Measurements from ENCODE around the gene KIF3C.
"Not testable (repeated sequence)": the region's sequence is repeated elsewhere in the genome, so short reads cannot be mapped to it uniquely, and the experiment has no call there.

Gene KIF3C

DNA sequence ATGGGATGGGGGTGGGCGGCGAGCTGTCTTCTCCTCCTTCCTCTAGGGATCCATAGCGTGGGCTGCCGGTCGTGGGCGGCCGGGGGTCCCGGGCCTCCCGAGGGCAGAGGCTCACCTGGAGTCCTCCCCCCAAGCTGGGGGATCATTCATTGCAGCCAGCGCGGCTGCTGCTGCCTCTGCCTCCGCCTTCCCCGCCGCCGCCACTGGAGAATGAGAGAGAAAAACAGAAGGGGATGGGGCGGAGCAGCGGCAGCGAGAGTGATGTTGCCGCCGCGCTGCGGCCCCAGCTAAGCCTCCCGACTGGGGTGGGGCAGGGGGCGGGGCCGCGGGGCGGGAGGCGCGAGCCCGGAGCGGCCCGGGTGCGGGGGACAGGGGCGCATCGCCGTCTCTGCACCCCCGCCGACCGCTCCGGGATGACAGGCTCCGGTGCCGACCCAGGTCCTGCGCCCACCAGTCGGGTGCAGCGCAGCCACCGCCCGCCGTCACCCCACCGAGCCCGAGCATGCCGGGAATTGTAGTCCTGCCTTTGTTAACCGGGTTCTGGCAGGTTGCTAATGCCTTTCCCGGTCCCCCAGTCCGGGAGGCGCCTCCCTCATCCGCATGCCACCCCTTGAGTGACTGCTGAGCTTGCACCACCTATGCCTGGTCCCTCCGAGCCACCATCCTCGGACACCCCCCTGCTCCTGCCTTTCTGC lies at the start of gene KIF3C:
KIF3C (minus strand) TSS at position 225 of the 695 bp plus-strand sequence. CDS start 580 bp downstream, outside the sequence.
- DNase-seq = peak; percentile 33 to 48

DNA sequence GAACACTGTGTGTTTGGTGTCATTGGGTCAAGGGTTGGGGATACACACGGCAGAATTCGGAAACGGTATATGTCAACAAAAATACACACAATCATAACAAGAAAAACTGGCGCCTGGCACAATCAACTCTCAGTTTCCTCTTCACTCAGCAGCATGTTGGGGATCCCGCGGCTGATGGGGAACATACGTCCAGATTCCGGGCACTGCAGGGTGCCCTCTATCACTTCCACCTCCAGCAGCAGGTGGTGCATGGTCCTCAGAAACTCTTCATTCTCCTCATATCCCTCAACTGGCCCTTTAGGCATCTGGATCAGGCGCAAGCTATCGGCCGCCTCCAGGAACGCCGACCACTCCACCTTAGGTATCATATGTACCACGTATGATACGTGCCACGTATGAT lies 45.8 kb upstream of the KIF3C start:
- DNase-seq = not testable (repeated sequence)

- no peak for DNase-seq
Observed at GRCh38 chr2:26025509-26025908, 43.2 kb upstream of the KIF3C start.

DNA sequence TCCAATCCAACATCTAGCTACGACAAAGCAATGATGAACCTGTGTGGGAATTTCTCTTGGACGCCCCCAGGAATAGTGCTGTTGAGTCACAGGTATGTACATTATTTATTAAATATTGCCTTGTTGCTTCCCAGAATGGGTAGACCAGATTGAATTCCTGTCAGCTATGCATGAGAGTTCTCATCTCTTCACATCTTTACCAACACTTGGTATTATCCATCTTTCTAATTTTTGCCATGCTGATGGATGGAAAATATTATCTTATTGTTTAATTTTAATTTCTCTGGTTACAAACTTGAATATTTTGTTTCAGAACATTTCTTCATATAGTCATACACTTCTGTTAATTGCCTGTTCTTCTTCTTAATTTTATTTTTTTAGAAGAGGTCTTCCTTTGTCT lies 42.0 kb upstream of the KIF3C start:
- no peak for DNase-seq

- DNase-seq = no peak
Observed at GRCh38 chr2:26020231-26020640, 37.9 kb upstream of the KIF3C start.

- DNase-seq = peak; percentile 19 to 42
Observed at GRCh38 chr2:26018184-26019055, 36.1 kb upstream of the KIF3C start.

DNA sequence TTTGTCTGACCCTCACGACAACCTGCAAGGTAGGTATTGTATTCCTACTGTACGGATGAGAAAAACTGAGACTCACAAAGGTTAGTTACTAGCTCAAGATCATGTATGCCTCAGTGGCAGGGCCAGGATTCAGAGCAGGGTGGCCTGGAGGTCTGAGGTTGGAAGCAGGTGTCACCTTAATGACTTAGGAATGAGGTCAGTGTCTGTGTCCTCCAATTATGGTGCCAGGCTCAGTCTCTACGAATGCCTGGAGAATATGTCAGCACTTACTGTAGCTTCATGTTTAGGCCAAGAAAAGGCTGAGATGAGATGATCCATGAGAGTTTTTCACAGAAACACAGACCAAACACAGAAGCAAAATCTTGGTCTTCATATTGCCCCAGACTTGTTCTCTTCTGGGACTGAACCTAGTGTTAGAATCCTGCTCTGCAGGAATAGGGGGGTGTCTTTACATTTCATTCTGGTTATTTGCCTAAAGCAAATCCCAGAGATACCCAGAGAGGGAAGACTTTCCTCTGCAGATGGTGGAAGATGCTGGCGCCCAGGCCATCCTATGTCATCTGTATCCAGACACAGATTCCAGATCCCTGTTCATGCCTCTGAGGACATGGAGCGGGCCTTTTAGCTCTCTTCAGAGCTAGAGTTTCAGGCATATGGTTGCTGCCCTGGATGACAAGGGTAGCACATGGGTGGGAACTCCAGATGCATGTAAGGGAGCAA lies 35.3 kb upstream of the KIF3C start:
- no peak for DNase-seq

DNA sequence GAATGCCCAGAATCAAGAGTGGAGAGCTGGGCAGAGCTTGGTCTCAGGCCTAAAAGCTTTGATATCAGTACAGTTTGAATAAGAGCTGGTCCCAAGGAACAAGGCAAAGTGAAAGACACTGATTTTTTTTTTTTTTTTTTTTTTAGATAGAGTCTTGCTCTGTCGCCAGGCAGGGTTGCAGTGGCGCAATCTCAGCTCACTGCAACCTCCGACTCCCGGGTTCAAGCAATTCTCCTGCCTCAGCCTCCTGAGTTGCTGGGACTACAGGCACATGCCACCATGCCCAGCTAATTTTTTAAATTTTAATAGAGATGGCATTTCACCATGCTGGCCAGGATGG lies 34.4 kb upstream of the KIF3C start:
- not testable (repeated sequence) for DNase-seq

- no peak for DNase-seq
Observed at GRCh38 chr2:26016012-26016705, 33.9 kb upstream of the KIF3C start.

- DNase-seq = no peak
Observed at GRCh38 chr2:26013668-26014067, 31.4 kb upstream of the KIF3C start.

- DNase-seq = peak; percentile 11 to 12
Observed at GRCh38 chr2:26011990-26012856, 29.9 kb upstream of the KIF3C start.

GRCh38 chr2:26011609-26011989 lies 29.3 kb upstream of the KIF3C start:
- DNase-seq = no peak

DNA sequence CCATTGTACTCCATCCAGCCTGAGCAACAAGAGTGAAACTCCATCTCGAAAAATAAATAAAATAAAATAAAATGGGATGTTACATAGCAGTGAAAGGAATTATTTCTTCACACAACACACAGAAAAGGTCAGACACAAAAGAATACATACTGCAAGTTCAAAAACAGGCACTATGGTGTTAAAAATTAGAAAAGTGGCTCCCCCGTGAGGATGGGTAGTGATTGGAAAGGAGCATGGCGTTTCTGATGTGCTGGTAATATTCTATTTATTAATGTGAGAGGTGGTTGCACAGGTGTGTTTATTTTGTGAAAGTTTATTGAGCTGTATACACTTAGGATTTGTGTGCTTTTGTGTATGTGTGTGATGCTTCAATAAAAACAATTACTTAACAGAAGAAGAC lies 28.6 kb upstream of the KIF3C start:
- DNase-seq = no peak

DNA sequence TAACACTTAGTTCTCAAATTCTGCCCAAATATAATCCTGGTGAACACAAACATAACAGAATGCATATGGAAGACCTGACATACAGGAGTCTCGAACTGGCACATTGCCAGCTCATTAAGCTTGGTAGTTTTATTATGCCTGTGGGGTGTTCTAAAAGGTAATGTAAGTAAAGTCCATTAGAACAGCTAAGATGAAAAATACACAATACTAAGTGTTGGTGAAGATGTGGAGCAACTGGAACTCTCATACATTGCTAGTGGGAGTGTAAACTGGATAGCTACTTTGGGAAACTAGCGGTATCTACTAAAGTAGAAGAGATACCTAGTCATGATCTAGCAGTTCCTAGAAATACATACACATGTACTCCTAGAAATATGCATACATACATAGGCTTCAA lies 27.3 kb upstream of the KIF3C start:
- DNase-seq = no peak

- DNase-seq = peak; percentile 99
Observed at GRCh38 chr2:26008851-26009566, 26.7 kb upstream of the KIF3C start.

- no peak for DNase-seq
Observed at GRCh38 chr2:26008095-26008494, 25.8 kb upstream of the KIF3C start.

DNA sequence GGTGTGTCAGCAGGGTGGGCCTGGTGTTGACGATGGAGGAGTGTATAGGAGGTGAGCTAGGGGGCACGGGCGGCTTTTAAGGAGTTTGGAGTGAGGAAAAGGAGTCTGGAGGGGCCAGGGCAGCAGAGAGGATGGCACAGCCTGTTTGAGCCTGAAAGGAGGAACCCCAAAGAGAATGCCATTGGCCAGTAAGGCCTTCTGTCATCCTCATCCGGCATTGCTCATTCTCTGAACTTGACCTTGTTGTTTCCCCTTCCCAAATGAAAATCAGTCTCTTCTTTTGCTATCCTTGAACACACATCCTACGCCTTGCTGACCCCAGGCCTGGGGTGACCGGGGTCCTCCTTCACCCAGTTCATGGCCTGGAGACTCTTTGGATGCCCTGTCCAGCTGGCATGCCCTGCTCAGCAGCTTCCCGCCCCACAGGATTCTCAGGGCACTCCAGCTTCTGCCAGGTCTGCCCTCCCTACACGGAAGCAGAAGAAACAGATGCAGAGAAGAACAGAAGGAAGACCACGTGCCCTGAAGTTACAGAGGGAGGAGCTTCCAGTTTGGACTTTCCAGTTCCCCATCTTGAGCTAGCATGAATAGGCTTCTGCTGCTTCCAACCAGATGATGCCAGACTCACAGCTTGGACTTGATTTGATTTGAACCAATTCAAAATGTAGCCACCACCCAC lies 20.5 kb upstream of the KIF3C start:
- DNase-seq = peak; percentile 37 to 63

GRCh38 chr2:26001743-26002351 lies 19.6 kb upstream of the KIF3C start:
- peak; percentile 47 to 55 for DNase-seq

GRCh38 chr2:26000561-26001082 lies 18.3 kb upstream of the KIF3C start:
- no peak for DNase-seq

GRCh38 chr2:25999406-25999805 lies 17.1 kb upstream of the KIF3C start:
- DNase-seq = not testable (repeated sequence)

Measured in AML-193 (cell line).